Stimulated activated CD8-positive, alpha-beta memory T cell treated with anti-CD3 and anti-CD28 coated beads, Interleukin-7, amount 100 ng/mL, for 48 hours (primary cell): ENCODE measurements around the gene RALGAPA1.
"Not testable (repeated sequence)": the region's sequence is repeated elsewhere in the genome, so short reads cannot be mapped to it uniquely, and the experiment has no call there.

Experiments used
- DNase-seq, 2 donors: peaks; one replicate each; pipeline ENCODE4 v3.0.0-alpha.2; 2020; ENCODE audit warnings: low read depth in 1 of 2; ENCODE audit errors: extremely low read depth in 1 of 2

The RALGAPA1 gene

GRCh38 chr14:35704793-35705493 is 104.2 kb downstream of the RALGAPA1 start:
- no peak for DNase-seq

- DNase-seq: no peak
These were observed 107.6 kb downstream of the RALGAPA1 start for GRCh38 chr14:35701531-35701930.

GRCh38 chr14:35699791-35700444 is 109.2 kb downstream of the RALGAPA1 start:
- no peak for DNase-seq

- DNase-seq: no peak
These were observed 112.5 kb downstream of the RALGAPA1 start for GRCh38 chr14:35696575-35696974.

GRCh38 chr14:35696119-35696518 is 113.0 kb downstream of the RALGAPA1 start:
- DNase-seq: no peak

- DNase-seq: no peak
These were observed 113.4 kb downstream of the RALGAPA1 start for GRCh38 chr14:35695647-35696046.

GRCh38 chr14:35695072-35695471 is 114.0 kb downstream of the RALGAPA1 start:
- no peak for DNase-seq

GRCh38 chr14:35689000-35689460 is 120.1 kb downstream of the RALGAPA1 start:
- DNase-seq: no peak

- DNase-seq: no peak
These were observed 120.8 kb downstream of the RALGAPA1 start for GRCh38 chr14:35688126-35688826.

GRCh38 chr14:35687335-35687939 is 121.7 kb downstream of the RALGAPA1 start:
- DNase-seq: no peak

- DNase-seq: not testable (repeated sequence)
These were observed 125.4 kb downstream of the RALGAPA1 start for GRCh38 chr14:35683688-35684087.

- DNase-seq: no peak
These were observed 126.3 kb downstream of the RALGAPA1 start for GRCh38 chr14:35682802-35683201.

GRCh38 chr14:35678403-35679028 is 130.6 kb downstream of the RALGAPA1 start:
- no peak for DNase-seq

GRCh38 chr14:35669782-35670181 is 139.3 kb downstream of the RALGAPA1 start:
- DNase-seq: no peak

- no peak for DNase-seq
These were observed 142.6 kb downstream of the RALGAPA1 start for GRCh38 chr14:35666429-35667043.

GRCh38 chr14:35661875-35662274 is 147.2 kb downstream of the RALGAPA1 start:
- DNase-seq: no peak

- no peak for DNase-seq
These were observed 156.1 kb downstream of the RALGAPA1 start for GRCh38 chr14:35653045-35653444.

- DNase-seq: no peak
These were observed 165.6 kb downstream of the RALGAPA1 start for GRCh38 chr14:35643513-35643912.

- no peak for DNase-seq
These were observed 171.2 kb downstream of the RALGAPA1 start for GRCh38 chr14:35637851-35638250.

- DNase-seq: no peak
These were observed 171.8 kb downstream of the RALGAPA1 start for GRCh38 chr14:35637269-35637668.
